Activated CD8-positive, alpha-beta T cell treated with anti-CD3 and anti-CD28 coated beads, Interleukin-2, amount 10 ng/mL, durations not matched to agents 7 days and 5 days (primary cell): ENCODE measurements around the gene ASB15. TPM values are rescaled to one million over a fixed set of nuclear protein-coding genes. Genes with fewer than 3 reads are reported as not detected.

Source experiments
- ATAC-seq: fragments of 150-1000 bp; cut with Tn5 transposase; one replicate; pipeline ENCODE4 v1.10.0; 2021; ENCODE audit warnings: moderate library complexity
- CTCF ChIA-PET: fragments of 350-600 bp; sonication (Branson Sonifier 250); formaldehyde crosslinking; loops from one replicate; lab custom pipeline; 2021; ENCODE audit warnings: antibody characterized with exemption; lab: Charles Lee
- POLR2A ChIA-PET: fragments of 350-600 bp; sonication (Branson Sonifier 250); formaldehyde crosslinking; loops from one replicate; lab custom pipeline; 2021; ENCODE audit warnings: antibody characterized with exemption; lab: Charles Lee
- DNase-seq: peaks from one replicate; pipeline ENCODE4 v3.0.0-alpha.2; 2020
- H3K27ac Mint-ChIP-seq: one replicate; pipeline ENCODE4 v1.8.0; 2021; ENCODE audit warnings: mild to moderate bottlenecking, mixed read lengths
- H3K27me3 Mint-ChIP-seq: one replicate; pipeline ENCODE4 v1.8.0; 2021; ENCODE audit warnings: low read depth, mixed read lengths
- H3K36me3 Mint-ChIP-seq: one replicate; pipeline ENCODE4 v1.8.0; 2021; ENCODE audit warnings: low read depth, mixed read lengths
- H3K4me1 Mint-ChIP-seq: one replicate; pipeline ENCODE4 v1.8.0; 2021; ENCODE audit warnings: low read depth, mixed read lengths
- H3K4me3 Mint-ChIP-seq: one replicate; pipeline ENCODE4 v1.8.0; 2021; ENCODE audit warnings: mild to moderate bottlenecking, mixed read lengths
- H3K9me3 Mint-ChIP-seq: one replicate; pipeline ENCODE4 v1.8.0; 2022; ENCODE audit warnings: mixed read lengths; ENCODE audit not compliant: insufficient read depth
- total RNA-seq, 2 experiments: library from RNA; stranded (reverse); gene quantifications; one replicate each; pipeline ENCODE4 v1.2.3, GENCODE V29; 2021

ASB15 gene
- total RNA-seq, 2 experiments from 2014 or later, result not detected

GRCh38 chr7:123637878-123638277 is 36.3 kb downstream of the ASB15 start:
- ChIA-PET CTCF (interaction anchor here (2.8 kb wide), 1 partner anchor 228 kb away, joined by 9 read pairs; no protein-coding TSS in a partner anchor), POLR2A (interaction anchor here (0.9 kb wide), 1 partner anchor 80 kb away, joined by 4 read pairs; no protein-coding TSS in a partner anchor)
- DNase-seq, result no peak
- Mint-ChIP-seq H3K9me3 (no peaks in the 10 kb centered on the region), H3K4me3 (no peak overlapping the region), H3K4me1 (no peaks in the 10 kb centered on the region), H3K27ac (no peak overlapping the region), H3K36me3 (no peaks in the 10 kb centered on the region), H3K27me3 (peaks cover 25% of the 10 kb centered on the region)
- ATAC-seq, result no peak

GRCh38 chr7:123639631-123640030 is 38.0 kb downstream of the ASB15 start:
- no peaks in the 10 kb centered on the region for H3K9me3 Mint-ChIP-seq
- CTCF ChIA-PET, result no interaction called here

GRCh38 chr7:123640583-123640982 is 39.0 kb downstream of the ASB15 start:
- Mint-ChIP-seq H3K27ac (no peak overlapping the region), H3K4me1 (no peaks in the 10 kb centered on the region), H3K27me3 (peaks cover 28% of the 10 kb centered on the region), H3K4me3 (no peak overlapping the region), H3K36me3 (no peaks in the 10 kb centered on the region), H3K9me3 (no peaks in the 10 kb centered on the region)
- ChIA-PET CTCF (no interaction called here), POLR2A (no interaction called here)
- no peak for ATAC-seq
- DNase-seq, result no peak

More at GRCh38 chr7:123639631-123640030, 38.0 kb downstream of the ASB15 start:
- Mint-ChIP-seq H3K27me3 (peaks cover 30% of the 10 kb centered on the region), H3K27ac (no peak overlapping the region), H3K36me3 (no peaks in the 10 kb centered on the region), H3K4me1 (no peaks in the 10 kb centered on the region), H3K4me3 (no peak overlapping the region)
- DNase-seq (no peak), ATAC-seq (no peak)
- POLR2A ChIA-PET, result no interaction called here

- H3K36me3 Mint-ChIP-seq, result no peaks in the 10 kb centered on the region
- no peaks in the 10 kb centered on the region for H3K4me1 Mint-ChIP-seq
- no peak overlapping the region for H3K27ac Mint-ChIP-seq
- ATAC-seq (no peak), DNase-seq (no peak)
- peaks cover 28% of the 10 kb centered on the region for H3K27me3 Mint-ChIP-seq
- H3K9me3 Mint-ChIP-seq, result no peaks in the 10 kb centered on the region
- POLR2A ChIA-PET, result no interaction called here
- CTCF ChIA-PET, result no interaction called here
- H3K4me3 Mint-ChIP-seq, result no peak overlapping the region
These were observed 40.3 kb downstream of the ASB15 start for GRCh38 chr7:123641901-123642300.

GRCh38 chr7:123643495-123644441 is 42.1 kb downstream of the ASB15 start:
- H3K36me3 Mint-ChIP-seq, result no peaks in the 10 kb centered on the region
- H3K4me3 Mint-ChIP-seq, result no peak overlapping the region
- ChIA-PET POLR2A (no interaction called here), CTCF (interaction anchor here (1.1 to 1.4 kb wide), 2 partner anchors 20 to 229 kb away, joined by 3 to 4 read pairs; no protein-coding TSS in a partner anchor)
- H3K27me3 Mint-ChIP-seq, result peaks cover 15% of the 10 kb centered on the region
- no peak for DNase-seq
- no peak overlapping the region for H3K27ac Mint-ChIP-seq
- no peak for ATAC-seq
- no peaks in the 10 kb centered on the region for H3K4me1 Mint-ChIP-seq
- no peaks in the 10 kb centered on the region for H3K9me3 Mint-ChIP-seq

- Mint-ChIP-seq H3K4me3 (no peak overlapping the region), H3K4me1 (no peaks in the 10 kb centered on the region), H3K27me3 (peaks cover 15% of the 10 kb centered on the region), H3K27ac (no peak overlapping the region), H3K36me3 (no peaks in the 10 kb centered on the region), H3K9me3 (no peaks in the 10 kb centered on the region)
- ATAC-seq (no peak), DNase-seq (no peak)
- ChIA-PET POLR2A (interaction anchor here (0.6 kb wide), 1 partner anchor 160 kb away, joined by 3 read pairs; no protein-coding TSS in a partner anchor), CTCF (interaction anchor here (0.8 kb wide), 1 partner anchor 21 kb away, joined by 4 read pairs; no protein-coding TSS in a partner anchor)
These were observed 43.9 kb downstream of the ASB15 start for GRCh38 chr7:123645516-123645915.

- peaks cover 14% of the 10 kb centered on the region for H3K27me3 Mint-ChIP-seq
- H3K4me3 Mint-ChIP-seq, result no peak overlapping the region
- H3K4me1 Mint-ChIP-seq, result no peaks in the 10 kb centered on the region
- no peaks in the 10 kb centered on the region for H3K9me3 Mint-ChIP-seq
- CTCF ChIA-PET, result no interaction called here
- no peaks in the 10 kb centered on the region for H3K36me3 Mint-ChIP-seq
- DNase-seq (no peak), ATAC-seq (no peak)
- H3K27ac Mint-ChIP-seq, result no peak overlapping the region
- POLR2A ChIA-PET, result no interaction called here
These were observed 45.6 kb downstream of the ASB15 start for GRCh38 chr7:123647106-123647730.

- ChIA-PET CTCF (no interaction called here), POLR2A (interaction anchor here (0.6 kb wide), 1 partner anchor 121 kb away, joined by 4 read pairs; no protein-coding TSS in a partner anchor)
- Mint-ChIP-seq H3K27ac (no peak overlapping the region), H3K4me1 (no peaks in the 10 kb centered on the region), H3K4me3 (no peak overlapping the region), H3K27me3 (peaks cover 9% of the 10 kb centered on the region), H3K36me3 (no peaks in the 10 kb centered on the region), H3K9me3 (no peaks in the 10 kb centered on the region)
- DNase-seq, result no peak
- no peak for ATAC-seq
These were observed 48.3 kb downstream of the ASB15 start for GRCh38 chr7:123649964-123650363.

- ChIA-PET CTCF (no interaction called here), POLR2A (interaction anchor here (0.6 kb wide), 1 partner anchor 120 kb away, joined by 4 read pairs; no protein-coding TSS in a partner anchor)
- no peaks in the 10 kb centered on the region for H3K4me1 Mint-ChIP-seq
- H3K27me3 Mint-ChIP-seq, result peaks cover 9% of the 10 kb centered on the region
- no peaks in the 10 kb centered on the region for H3K36me3 Mint-ChIP-seq
- DNase-seq (no peak), ATAC-seq (no peak)
- no peak overlapping the region for H3K27ac Mint-ChIP-seq
- no peak overlapping the region for H3K4me3 Mint-ChIP-seq
- no peaks in the 10 kb centered on the region for H3K9me3 Mint-ChIP-seq
These were observed 49.0 kb downstream of the ASB15 start for GRCh38 chr7:123650595-123650994.

- CTCF ChIA-PET, result interaction anchor here (1.9 kb wide), 1 partner anchor 28 kb away, joined by 4 read pairs; no protein-coding TSS in a partner anchor
- Mint-ChIP-seq H3K36me3 (no peaks in the 10 kb centered on the region), H3K27ac (no peak overlapping the region), H3K27me3 (peaks cover 9% of the 10 kb centered on the region), H3K9me3 (no peaks in the 10 kb centered on the region), H3K4me3 (no peak overlapping the region), H3K4me1 (no peaks in the 10 kb centered on the region)
- no peak for ATAC-seq
- POLR2A ChIA-PET, result no interaction called here
- no peak for DNase-seq
These were observed 50.8 kb downstream of the ASB15 start for GRCh38 chr7:123652406-123652805.

- CTCF ChIA-PET, result interaction anchor here (1.9 kb wide), 1 partner anchor 29 kb away, joined by 4 read pairs; no protein-coding TSS in a partner anchor
- Mint-ChIP-seq H3K36me3 (no peaks in the 10 kb centered on the region), H3K9me3 (no peaks in the 10 kb centered on the region), H3K27ac (no peak overlapping the region), H3K4me1 (no peaks in the 10 kb centered on the region), H3K27me3 (peaks cover 9% of the 10 kb centered on the region), H3K4me3 (no peak overlapping the region)
- DNase-seq, result no peak
- POLR2A ChIA-PET, result no interaction called here
- no peak for ATAC-seq
These were observed 51.5 kb downstream of the ASB15 start for GRCh38 chr7:123653162-123653561.
